H1 (cell line): Measurements from ENCODE around the gene AANAT. TPM values are rescaled to one million over a fixed set of nuclear protein-coding genes. Genes with fewer than 3 reads are reported as not detected.

Experiments
- CHD7 ChIP-seq: fragments of 300-600 bp; sonication (generic); IDR thresholded peaks from 2 replicates; pipeline ENCODE4 v1.7.1; 2012; ENCODE audit warnings: low read length, moderate library complexity, mild to moderate bottlenecking, inconsistent platforms; ENCODE audit not compliant: insufficient replicate concordance
- CTBP2 ChIP-seq: IDR thresholded peaks from 2 replicates; pipeline ENCODE4 v1.7.0; 2011; ENCODE audit warnings: borderline replicate concordance, mild to moderate bottlenecking, moderate library complexity, mixed read lengths, low read length; ENCODE audit not compliant: insufficient read depth, insufficient read length
- EZH2 ChIP-seq: fragments of 200-600 bp; sonication (generic); IDR thresholded peaks from 2 replicates; pipeline ENCODE4 v1.7.1; 2012; ENCODE audit warnings: low read depth, mild to moderate bottlenecking, moderate library complexity, low read length, inconsistent platforms; ENCODE audit not compliant: severe bottlenecking
- POLR2AphosphoS5 ChIP-seq: IDR thresholded peaks from 2 replicates; pipeline ENCODE4 v1.6.1; 2011; ENCODE audit warnings: low read depth, low read length
- TBP ChIP-seq: IDR thresholded peaks from 2 replicates; pipeline ENCODE4 v1.6.1; 2011; ENCODE audit warnings: low read depth, low read length, improper control_type of control experiment
- YY1 ChIP-seq: IDR thresholded peaks from 2 replicates; pipeline ENCODE4 v1.6.1; 2011; ENCODE audit warnings: low read depth, mild to moderate bottlenecking, low read length
- polyA plus RNA-seq, 7 experiments: library from polyadenylated mRNA; depleted of rRNA in 3 of 7; stranded (reverse) in 5 of 7; unstranded in 2 of 7; fragments of >200 nt in 5 of 7; fragments of 200-250 nt in 2 of 7; gene quantifications; 1 replicate in 5 of 7; 2 replicates in 1 of 7; 4 replicates in 1 of 7; pipeline versions ENCODE4 v1.2.1 to v1.2.3, GENCODE V29; 2011 to 2013; ENCODE audit warnings: missing spikeins in 2 of 7, mixed read lengths in 2 of 7
- total RNA-seq: library from RNA; stranded (reverse); fragmentation: NEBNext Ultra II Directional; extraction: Animal tissue kit (Norgen Biotek cat#: 25700); gene quantifications from 2 replicates; pipeline ENCODE4 v1.2.1, GENCODE V29; 2021

AANAT gene
- total and polyA plus RNA-seq, 2 of the 8 experiments (the other 6 are each of a cell fraction or from before 2014, with no cell fraction given): 0.53 TPM; not detected in 1

- TF ChIP-seq CHD7 (no peak), EZH2 (no peak), CTBP2 (no peak), TBP (no peak), YY1 (no peak), POLR2AphosphoS5 (no peak)
Observed at GRCh38 chr17:76485569-76485968, 18.2 kb downstream of the AANAT start (continued).
